Keratinocyte (primary cell): ENCODE results near the gene GJC3.
A peak's percentile ranks its signal among the peaks of the same experiment; 100 is the strongest.

Experiments used
- EZH2 ChIP-seq: IDR thresholded peaks from one replicate; pipeline ENCODE4 v1.6.1; 2012; ENCODE audit warnings: inconsistent platforms, mild to moderate bottlenecking, low read length, moderate library complexity
- TF ChIP-seq, protein P1 (sequence below), 3 experiments: IDR thresholded peaks in 1 of 3; conservative IDR thresholded peaks in 1 of 3; optimal IDR thresholded peaks in 1 of 3; 2 replicates in 2 of 3; 3 replicates in 1 of 3; pipeline versions ENCODE3 to v1.5.1; 2011; ENCODE audit warnings: low read length in 3 of 3, mild to moderate bottlenecking in 3 of 3, moderate library complexity in 2 of 3, control low read depth in 1 of 3, inconsistent platforms in 1 of 3; ENCODE audit not compliant: insufficient read depth in 2 of 3; ENCODE audit errors: extremely low read depth in 1 of 3

DNA sequence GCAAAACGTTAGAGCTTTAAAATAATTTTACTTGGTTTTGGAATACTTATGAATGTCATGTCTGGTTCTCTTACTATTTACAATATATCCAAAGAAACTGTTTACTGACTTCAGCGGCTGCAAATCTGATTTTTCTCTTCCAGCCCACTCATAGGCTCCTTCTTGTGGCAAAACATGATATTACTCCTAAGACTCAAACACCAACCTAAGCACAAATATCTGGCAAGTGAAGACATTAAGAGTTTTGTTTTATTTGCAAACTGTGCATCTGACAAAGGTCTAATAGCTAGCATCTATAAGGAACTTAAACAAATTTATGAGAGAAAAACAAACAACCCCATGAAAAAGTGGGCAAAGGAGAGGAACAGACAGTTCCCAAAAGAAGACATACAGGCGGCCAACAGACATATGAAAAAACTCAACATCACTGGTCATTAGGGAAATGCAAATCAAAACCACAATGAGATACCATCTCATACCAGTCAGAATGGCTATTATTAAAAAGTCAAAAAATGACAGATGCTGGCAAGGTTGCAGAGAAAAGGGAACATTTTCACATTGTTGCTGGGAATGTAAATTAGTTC is 20.3 kb upstream of the GJC3 start:
- TF ChIP-seq, protein P1, sequence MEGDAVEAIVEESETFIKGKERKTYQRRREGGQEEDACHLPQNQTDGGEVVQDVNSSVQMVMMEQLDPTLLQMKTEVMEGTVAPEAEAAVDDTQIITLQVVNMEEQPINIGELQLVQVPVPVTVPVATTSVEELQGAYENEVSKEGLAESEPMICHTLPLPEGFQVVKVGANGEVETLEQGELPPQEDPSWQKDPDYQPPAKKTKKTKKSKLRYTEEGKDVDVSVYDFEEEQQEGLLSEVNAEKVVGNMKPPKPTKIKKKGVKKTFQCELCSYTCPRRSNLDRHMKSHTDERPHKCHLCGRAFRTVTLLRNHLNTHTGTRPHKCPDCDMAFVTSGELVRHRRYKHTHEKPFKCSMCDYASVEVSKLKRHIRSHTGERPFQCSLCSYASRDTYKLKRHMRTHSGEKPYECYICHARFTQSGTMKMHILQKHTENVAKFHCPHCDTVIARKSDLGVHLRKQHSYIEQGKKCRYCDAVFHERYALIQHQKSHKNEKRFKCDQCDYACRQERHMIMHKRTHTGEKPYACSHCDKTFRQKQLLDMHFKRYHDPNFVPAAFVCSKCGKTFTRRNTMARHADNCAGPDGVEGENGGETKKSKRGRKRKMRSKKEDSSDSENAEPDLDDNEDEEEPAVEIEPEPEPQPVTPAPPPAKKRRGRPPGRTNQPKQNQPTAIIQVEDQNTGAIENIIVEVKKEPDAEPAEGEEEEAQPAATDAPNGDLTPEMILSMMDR (optimal IDR thresholded peaks at IDR 0.05 in 1 of 3, IDR thresholded peaks at IDR 0.05 in 1 of 3, conservative IDR thresholded peaks at IDR 0.05 in 1 of 3; ENCODE audit: extremely low read depth in 1 of 3, insufficient read depth in 2 of 3, low read length in 3 of 3) = peak in 1 of 3 experiments; percentile 37
- TF ChIP-seq EZH2 = no peak
